GOT3 (cell line): ENCODE results near the gene SLC35E2B.
"Not testable (repeated sequence)": the region's sequence is repeated elsewhere in the genome, so short reads cannot be mapped to it uniquely, and the experiment has no call there.

Experiments used
- DNase-seq: peaks from one replicate; lab custom pipeline; 2025; ENCODE audit warnings: mixed read lengths; lab: John Stamatoyannopoulos, UW

The SLC35E2B gene

DNA sequence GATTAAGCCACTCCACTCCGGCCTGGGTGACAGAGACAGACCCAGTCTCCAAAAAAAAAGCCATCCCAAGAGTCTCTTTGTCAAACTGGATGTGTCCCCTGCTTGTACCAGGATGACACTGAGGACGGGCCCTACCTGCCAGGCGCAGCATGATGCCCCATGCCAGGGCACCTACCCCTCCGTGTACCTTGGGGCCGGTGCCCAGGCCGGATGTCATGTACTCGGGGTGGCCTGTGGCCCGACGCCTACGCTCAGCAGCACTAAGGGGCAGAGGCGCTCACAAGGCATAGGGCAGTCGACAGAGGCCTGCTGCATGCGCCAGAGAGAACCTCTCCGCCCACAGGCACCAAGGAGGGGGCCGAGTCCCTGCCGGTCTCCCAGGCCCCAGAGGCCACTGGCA, 53.2 kb downstream of the SLC35E2B start:
- not testable (repeated sequence) for DNase-seq

DNA sequence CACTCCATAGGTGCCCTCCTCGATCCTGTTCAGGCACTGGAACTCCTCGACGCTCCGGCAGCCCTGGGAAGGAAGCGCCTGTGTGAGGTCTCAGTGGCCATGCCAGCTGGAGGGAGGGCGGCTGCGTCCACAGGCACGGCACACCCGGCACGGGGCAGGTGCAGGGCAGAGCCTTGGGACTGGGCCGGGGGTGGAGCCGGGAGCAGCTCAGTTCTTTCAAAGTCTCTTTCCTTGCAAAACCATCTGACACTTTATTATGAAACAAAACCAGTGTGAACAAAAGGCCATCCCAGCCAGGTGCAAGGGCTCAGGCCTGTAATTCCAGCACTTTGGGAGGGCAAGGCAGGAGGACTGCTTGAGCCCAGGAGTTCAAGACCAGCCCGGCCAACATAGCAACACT, 54.1 kb downstream of the SLC35E2B start:
- not testable (repeated sequence) for DNase-seq

DNA sequence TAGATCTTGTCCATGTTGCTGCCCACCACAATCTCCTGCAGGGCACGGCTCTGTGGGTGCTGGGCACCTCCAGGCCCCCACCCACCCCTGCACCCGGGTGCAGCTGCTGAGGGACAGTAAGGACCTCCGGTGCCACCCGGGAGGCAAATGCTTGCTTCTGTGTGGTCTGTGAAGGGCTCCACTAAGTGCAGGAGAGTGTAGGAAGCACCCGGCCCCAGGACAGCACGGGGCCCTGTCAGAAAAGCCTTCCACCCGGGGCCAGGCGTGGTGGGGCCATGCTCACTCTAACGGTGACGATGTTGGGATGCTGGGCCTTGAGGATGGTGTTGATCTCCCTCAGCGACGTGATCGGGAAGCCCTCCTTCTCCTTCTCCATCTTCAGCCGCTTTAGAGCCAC, 55.1 kb downstream of the SLC35E2B start:
- DNase-seq, result not testable (repeated sequence)

DNA sequence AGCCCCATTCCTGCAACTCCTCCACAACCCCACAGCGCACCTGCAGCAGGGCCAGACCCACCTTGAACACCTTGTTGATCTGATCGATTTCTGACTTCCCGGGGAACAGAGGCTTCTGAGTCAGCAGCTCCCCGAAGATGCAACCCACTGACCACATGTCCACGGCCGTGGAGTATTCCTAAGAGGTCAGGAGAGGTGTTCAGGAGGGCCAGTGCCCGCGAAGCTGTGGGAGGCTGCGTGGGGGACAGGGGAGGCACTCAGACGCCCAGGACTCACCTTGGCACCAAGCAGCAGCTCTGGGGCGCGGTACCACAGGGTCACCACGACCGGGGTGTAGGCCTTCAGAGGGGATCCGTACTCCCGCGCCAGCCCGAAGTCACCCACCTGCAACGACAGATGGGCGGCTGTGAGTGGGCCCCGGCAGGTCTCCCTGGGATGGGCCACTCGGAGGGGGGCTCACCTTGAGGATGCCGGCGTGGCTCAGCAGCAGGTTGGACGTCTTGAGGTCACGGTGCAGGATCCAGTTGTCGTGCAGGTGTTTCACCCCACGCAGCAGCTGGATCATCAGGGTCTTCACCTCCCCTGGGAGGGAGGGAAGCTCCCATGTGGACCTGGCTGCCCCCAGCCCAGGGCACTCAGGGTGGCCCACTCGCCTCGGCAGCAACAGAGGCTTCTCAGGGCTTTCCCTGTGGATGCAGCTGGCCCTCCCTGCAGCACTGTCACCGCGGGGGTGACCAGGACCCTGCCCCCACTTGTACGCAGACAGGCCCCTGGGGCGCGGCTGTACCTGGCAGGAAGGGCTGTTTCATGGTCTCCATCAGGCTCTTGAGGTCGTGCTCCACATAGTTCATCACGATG, 55.7 kb downstream of the SLC35E2B start:
- DNase-seq, result not testable (repeated sequence)

DNA sequence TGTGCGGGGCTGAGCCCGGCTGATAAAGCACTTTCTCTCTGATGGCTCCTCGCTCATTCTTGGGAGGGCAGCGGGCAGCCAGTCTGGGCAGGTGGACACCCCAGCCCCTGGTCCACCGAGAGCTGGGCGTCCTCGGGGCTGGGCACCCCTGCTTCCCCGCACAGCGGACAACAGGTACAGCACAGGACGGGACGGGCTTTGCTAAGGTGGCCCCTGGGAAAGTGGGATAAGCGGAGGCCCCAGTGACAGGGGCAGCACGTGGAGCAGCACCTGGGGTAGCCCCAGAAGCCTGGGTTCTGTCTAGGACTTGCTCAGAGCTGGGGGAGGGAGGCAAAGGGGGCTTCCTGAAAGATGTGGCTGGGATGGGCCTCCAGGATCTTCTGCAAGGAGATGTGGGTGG, 58.0 kb downstream of the SLC35E2B start:
- not testable (repeated sequence) for DNase-seq

DNA sequence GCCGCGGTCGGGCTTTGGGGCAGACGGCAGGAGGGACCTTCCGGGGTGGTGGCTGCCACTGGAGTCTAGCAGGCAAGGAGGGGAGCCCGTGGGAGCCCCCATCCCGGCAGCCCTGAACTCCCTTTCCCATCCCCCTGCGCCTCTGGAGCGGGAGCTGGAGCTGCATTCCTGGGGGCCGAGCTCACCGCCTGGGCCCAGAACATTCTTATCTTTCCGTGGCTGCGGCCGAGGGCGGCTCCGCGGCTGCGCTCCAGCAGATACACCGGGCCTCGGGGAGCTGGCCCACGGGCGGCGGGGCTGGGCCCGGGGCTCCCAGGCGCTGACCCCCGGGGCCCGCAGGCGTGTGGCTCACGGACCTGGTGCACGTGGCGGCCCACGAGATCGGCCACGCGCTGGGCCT, 59.2 kb downstream of the SLC35E2B start:
- not testable (repeated sequence) for DNase-seq

DNA sequence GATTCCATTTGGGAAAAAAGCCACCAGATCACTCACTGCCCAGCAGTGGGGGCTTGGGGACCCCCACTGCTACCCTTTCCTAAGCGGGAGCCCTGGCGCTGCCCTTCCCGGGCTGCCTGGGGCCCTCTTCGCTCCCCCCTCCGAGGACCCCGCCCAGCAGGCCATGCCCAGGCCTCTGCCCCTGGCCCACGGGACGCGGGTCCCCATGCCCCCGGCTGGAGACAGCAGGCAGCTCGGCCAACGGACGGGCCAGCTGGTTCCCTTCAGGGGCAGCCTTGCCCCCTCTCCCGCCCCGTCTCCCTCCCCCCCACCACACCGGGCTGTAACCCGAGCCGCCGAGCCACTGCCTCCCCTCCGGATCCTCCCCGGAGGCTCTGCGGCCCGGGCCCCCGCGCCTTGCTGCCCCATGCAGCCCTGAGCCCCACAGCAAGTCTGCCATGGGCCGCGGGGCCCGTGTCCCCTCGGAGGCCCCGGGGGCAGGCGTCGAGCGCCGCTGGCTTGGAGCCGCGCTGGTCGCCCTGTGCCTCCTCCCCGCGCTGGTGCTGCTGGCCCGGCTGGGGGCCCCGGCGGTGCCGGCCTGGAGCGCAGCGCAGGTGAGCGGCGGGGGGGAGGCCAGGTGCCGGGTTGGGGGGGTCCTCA, 60.7 kb downstream of the SLC35E2B start, which contains the start of gene MMP23B:
Gene MMP23B, plus strand, starts transcription at position 392 of the 639 bp plus-strand sequence. Its CDS starts 46 bp downstream, at position 438.
- no peak for DNase-seq

DNA sequence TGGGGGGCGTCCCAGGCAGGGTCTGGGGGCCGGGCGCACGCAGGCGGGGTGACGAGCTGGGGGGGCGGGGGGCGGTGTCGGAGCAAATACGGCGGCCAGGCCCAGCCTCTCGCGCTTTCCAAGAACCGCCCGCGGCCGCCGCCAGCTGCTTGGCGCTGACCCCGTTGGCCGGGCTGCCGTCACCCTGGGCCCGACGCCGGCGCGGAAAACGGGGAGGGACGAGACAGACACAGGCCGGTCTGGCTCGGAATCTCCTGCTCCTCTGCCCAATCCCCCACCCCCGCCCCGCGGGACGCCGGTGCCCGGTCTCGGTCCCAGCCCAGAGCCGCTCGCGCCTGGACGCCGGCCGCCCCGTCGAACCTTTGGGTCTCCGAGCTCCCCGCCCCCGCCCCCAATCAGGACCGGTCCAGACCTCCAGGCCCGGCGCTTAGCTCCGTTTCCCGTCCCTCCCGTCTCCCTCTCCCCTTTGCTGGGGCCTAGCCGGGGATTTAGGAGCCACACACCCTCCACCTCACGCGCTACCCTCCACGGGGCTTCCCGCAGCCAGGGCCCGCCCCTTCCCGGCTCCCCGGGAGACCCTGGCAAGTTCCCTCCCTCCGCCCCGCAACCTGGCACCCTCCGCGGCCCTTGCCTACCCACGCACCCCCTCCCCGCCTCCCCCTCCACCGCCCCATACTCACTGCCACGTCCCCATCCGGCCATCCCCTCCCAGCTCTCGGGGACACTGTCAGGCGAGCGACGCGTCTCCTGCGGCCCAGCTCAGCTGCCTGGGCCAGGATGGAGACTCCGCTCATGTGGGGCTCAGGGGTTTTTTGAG, 61.4 kb downstream of the SLC35E2B start:
- no peak for DNase-seq

DNA sequence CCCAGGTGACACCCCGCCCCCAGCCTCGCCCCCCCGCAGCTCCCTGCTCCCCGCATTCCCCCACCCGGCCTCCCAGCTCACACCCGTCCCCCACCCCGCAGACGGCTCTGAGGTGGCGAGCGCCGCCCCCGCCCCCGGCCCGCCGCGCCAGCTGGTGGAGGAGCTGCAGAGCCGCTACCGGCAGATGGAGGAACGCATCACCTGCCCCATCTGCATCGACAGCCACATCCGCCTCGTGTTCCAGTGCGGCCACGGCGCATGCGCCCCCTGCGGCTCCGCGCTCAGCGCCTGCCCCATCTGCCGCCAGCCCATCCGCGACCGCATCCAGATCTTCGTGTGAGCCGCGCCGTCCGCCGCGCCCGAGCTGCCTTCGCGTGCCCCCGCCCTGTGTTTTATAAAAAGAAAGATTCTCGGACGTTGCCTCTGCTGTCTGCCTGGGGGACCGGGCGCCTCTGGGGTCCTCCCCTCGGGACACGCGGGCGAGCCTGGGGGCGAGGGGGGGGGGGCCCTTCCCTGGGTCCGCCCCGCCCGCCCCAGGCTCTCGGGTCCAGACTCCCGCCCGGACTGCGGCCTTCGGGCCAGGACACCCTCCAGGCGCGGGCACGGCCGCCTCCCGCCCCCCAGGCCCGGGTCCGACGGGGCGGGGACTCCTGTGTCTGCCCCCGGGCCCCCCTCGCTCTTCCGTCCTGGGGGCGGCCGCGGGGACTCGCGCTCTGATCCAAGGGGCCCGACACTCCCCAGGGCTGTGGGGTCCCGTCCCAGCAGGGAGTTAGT, 62.2 kb downstream of the SLC35E2B start:
- no peak for DNase-seq

DNA sequence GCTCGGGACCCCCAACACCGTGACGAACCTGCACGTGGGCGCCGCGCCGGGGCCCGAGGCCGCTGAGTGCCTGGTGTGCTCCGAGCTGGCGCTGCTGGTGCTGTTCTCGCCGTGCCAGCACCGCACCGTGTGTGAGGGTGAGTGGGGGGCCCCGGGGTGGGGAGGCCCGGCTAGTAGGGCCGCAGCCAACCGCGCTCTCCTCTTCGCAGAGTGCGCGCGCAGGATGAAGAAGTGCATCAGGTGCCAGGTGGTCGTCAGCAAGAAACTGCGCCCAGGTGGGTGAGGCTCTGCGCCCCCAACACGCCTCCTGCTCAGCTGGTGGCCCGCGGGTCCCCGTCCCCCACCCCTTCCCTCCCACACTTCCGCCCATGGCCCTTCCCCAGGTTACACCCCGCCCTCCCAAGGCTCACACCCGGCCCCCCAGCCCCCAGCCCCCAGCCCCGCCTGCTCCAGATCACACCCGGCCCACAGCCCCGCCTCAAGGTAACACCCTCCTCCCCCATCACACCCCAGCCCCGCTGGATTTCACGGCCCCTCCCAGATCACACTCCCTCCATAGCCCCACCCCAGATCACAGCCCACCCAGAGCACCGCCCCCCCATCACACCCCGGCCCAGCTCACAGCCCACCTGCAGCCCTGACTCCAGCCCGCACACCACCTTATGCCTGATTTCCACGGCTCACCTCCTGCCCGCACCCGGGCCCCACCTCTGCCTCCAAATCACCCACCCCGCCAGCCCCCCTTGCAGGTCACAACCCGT, 63.0 kb downstream of the SLC35E2B start:
- no peak for DNase-seq

DNA sequence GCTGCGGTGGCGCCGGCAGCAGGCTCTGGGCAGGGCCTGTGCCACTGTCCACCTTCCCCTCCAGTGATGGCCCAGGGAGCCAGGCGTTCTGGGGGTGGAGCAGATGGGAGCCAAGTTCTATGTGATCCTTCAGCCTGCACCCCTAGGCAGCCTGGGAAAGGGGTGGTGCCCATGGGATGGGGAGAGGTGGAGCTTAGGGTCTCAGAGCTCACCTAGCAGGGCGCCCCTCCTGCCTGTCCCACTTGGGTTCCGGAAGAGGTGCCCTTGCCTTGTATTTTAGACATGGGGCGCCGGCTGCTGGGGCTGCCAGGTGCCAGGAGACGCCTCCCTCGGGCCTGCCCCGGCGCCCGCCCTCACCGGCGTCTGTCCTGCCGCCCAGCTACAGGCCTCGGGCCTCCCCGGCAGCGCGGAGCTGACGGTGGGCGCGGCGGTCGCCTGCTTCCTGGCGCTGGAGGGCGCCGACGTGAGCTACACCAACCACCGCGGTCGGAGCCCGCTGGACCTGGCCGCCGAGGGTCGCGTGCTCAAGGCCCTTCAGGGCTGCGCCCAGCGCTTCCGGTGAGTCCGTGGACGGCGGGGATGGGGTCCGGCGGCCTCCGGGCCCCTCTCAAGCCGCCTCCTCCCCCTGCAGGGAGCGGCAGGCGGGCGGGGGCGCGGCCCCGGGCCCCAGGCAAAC, 63.7 kb downstream of the SLC35E2B start:
- DNase-seq, result no peak

DNA sequence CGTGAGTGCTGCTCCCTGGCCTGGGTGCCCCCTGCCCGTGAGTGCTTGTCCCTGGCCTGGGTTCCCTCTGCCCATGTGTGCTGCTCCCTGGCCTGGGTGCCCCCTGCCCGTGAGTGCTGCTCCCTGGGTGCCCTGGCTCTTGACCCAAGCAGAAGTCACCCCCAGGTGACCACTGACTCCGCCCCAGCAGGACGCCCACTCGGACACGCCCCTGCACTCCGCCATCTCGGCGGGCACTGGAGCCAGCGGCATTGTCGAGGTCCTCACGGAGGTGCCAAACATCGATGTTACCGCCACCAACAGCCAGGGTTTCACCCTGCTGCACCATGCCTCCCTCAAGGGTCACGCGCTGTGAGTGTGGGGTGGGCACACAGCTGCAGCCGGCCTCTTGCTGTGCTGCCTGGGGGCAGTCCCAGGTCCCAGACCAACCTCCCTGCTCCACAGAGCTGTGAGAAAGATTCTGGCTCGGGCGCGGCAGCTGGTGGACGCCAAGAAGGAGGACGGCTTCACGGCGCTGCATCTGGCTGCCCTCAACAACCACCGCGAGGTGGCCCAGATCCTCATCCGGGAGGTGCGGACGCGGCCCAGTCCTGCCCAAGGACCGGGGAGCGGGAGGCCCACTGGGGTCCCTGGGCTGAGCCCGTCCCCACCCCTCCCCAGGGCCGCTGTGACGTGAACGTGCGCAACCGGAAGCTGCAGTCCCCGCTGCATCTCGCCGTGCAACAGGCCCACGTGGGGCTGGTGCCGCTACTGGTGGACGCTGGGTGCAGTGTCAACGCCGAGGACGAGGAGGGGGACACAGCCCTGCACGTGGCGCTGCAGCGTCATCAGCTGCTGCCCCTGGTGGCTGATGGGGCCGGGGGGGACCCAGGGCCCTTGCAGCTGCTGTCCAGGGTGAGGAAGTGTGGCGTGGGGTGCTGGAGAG, 64.5 kb downstream of the SLC35E2B start:
- no peak for DNase-seq

DNA sequence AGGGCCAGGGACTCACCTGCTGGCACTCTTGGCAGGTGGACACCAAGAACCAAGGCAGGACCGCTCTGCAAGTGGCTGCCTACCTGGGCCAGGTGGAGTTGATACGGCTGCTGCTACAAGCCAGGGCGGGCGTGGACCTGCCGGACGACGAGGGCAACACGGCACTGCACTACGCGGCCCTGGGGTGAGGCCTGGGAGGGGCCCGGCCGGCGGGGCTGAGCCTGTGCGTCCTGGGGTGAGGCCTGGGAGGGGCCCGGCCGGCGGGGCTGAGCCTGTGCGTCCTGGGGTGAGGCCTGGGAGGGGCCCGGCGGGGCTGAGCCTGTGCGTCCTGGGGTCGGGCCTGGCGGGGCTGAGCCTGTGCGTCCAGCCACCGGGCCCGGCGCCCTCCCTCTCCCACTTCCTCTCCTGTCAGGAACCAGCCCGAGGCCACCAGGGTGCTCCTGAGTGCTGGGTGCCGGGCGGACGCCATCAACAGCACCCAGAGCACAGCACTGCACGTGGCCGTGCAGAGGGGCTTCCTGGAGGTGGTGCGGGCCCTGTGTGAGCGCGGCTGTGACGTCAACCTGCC, 65.2 kb downstream of the SLC35E2B start:
- DNase-seq, result no peak

DNA sequence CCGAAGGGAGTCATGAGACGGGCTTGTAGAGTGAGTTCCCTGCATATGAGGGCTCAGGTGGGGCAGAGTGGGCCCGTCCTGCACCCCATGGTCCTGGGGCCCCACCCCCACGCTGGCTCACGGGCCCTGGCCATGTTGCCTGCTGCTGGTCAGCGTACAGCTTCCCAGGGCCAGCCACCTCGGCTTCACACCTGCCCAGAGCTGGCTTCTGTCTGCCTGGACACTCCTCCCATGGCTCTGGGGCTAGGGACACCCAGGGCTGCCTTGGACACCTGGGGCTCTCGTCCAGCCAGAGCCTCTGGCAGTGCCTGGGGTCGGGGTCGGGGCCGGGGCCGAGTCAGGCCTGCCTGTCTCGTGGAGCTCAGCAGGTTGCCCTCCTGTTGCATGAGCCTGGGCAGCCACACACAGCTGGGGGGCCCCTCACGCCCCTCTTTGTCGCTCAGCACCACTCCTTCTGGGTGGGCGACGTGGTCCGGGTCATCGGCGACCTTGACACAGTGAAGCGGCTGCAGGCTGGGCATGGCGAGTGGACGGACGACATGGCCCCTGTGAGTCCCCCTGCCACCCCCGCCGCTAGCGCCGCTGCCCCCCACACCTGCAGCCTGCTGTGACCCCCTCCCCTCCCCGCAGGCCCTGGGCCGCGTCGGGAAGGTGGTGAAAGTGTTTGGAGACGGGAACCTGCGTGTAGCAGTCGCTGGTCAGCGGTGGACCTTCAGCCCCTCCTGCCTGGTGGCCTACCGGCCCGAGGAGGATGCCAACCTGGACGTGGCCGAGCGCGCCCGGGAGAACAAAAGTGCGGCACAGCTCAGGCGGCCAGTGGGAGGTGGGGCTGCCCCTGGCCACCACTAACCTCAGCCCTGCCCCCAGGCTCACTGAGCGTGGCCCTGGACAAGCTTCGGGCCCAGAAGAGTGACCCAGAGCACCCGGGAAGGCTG, 66.1 kb downstream of the SLC35E2B start:
- no peak for DNase-seq

DNA sequence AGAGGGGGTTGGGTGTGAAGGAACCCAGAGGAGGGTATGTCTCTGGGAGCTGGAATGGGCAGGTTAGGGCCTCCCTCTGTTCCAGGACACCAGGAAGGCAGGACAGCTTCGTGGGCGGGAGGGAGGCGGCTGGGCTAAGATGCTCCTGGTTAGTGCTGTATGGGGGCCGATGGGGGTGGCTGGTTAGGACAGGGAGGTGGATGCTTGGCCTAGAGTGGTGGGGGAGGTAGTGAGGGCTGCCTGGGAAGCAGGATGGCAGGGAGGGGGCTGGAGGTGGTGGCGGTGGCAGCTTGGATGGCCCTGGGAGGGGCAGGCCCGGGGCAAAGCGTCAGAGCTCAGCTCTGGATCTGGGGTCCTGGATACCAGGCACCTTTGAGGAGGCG, 66.8 kb downstream of the SLC35E2B start:
- DNase-seq, result no peak

DNA sequence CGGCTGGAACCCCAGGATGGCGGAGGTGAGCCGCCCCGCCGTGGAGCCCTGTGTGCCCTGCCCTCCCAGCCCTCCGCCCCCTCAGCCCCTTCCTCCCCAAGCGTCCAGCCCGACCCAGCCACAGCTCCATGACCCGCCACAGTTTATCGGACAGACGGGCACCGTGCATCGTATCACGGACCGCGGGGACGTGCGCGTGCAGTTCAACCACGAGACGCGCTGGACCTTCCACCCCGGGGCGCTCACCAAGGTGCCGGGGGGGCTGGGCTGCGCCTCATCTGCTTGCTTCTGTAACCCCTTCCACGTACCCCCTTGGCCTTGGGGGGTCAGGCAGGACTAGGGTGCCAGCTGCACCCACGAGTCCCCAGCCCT, 67.2 kb downstream of the SLC35E2B start:
- no peak for DNase-seq

DNA sequence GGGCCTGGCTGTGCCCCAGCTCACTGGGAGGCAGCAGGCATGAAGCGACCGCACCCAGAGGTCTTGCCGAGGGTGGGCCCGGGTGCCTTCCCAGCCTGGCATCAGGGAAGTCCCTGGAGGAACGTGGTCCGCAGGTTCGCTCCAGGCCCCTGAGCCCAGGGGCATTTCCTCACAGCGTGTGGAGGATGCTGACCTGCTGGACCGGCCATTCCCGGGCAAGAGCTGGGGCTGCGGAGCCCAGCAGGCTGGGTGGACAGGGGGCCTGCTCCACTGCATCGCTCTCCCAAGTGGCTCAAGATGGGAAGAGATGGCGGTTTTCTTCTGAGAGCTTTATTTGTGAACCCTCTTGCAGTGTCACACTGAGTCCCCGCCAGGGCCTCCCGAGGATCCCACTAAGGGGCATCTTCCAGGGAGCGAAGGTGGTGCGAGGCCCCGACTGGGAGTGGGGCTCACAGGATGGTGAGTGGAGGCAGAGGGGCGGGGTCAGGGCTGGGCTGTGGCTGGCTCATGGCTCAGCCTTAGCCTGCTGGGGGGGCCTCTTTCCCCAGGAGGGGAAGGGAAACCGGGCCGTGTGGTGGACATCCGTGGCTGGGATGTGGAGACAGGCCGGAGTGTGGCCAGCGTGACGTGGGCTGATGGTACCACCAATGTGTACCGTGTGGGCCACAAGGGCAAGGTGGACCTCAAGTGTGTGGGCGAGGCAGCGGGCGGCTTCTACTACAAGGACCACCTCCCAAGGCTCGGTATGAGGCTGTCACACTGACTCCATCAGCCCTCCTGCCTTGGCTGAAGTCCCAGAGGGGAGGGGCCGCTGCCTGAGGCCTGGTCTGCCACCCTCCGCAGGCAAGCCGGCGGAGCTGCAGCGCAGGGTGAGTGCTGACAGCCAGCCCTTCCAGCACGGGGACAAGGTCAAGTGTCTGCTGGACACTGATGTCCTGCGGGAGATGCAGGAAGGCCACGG, 67.9 kb downstream of the SLC35E2B start:
- DNase-seq, result no peak
